ENCODE data around the gene CTTNBP2.

- TF ChIP-seq, protein P1, sequence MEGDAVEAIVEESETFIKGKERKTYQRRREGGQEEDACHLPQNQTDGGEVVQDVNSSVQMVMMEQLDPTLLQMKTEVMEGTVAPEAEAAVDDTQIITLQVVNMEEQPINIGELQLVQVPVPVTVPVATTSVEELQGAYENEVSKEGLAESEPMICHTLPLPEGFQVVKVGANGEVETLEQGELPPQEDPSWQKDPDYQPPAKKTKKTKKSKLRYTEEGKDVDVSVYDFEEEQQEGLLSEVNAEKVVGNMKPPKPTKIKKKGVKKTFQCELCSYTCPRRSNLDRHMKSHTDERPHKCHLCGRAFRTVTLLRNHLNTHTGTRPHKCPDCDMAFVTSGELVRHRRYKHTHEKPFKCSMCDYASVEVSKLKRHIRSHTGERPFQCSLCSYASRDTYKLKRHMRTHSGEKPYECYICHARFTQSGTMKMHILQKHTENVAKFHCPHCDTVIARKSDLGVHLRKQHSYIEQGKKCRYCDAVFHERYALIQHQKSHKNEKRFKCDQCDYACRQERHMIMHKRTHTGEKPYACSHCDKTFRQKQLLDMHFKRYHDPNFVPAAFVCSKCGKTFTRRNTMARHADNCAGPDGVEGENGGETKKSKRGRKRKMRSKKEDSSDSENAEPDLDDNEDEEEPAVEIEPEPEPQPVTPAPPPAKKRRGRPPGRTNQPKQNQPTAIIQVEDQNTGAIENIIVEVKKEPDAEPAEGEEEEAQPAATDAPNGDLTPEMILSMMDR (IDR thresholded peaks at IDR 0.05): no peak
- no peak for TF ChIP-seq EZH2 (IDR thresholded peaks at IDR 0.05; ENCODE audit: borderline replicate concordance, insufficient read depth, low read depth, low read length, poor library complexity, severe bottlenecking)
Observed at GRCh38 chr7:117707080-117707479, 166.2 kb downstream of the CTTNBP2 start.
